Measurements from ENCODE around the gene CTRB1.

CTRB1 gene

DNA sequence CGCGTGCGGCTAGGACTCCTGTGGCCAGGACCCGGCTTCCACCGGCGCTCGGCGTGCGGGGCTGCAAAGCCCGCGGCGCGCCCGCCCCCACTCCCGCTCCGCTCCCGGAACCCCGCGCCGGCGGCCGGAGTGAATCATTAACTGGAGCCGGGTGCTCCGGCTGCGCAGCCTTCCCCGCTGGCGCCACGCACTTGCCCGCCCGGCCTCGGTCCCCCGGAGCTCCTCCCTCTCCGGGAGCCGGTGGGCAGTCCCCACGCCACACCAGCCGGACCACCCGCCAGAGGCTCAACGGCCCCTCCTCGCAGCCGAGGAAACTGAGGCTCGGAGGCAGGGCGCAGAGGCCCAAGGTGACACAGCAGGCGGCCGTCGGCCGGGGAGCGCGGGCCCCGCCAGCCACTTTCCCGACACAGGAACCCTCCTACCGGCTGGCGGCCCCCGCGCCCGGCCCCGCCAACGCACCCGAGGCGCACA lies 32.1 kb downstream of the CTRB1 start:
- peak overlapping the region; percentile 59 to 79 (median 72) for H3K4me3 ChIP-seq
- peak overlapping the region; percentile 65 to 96 (median 88) for H3K27ac ChIP-seq

DNA sequence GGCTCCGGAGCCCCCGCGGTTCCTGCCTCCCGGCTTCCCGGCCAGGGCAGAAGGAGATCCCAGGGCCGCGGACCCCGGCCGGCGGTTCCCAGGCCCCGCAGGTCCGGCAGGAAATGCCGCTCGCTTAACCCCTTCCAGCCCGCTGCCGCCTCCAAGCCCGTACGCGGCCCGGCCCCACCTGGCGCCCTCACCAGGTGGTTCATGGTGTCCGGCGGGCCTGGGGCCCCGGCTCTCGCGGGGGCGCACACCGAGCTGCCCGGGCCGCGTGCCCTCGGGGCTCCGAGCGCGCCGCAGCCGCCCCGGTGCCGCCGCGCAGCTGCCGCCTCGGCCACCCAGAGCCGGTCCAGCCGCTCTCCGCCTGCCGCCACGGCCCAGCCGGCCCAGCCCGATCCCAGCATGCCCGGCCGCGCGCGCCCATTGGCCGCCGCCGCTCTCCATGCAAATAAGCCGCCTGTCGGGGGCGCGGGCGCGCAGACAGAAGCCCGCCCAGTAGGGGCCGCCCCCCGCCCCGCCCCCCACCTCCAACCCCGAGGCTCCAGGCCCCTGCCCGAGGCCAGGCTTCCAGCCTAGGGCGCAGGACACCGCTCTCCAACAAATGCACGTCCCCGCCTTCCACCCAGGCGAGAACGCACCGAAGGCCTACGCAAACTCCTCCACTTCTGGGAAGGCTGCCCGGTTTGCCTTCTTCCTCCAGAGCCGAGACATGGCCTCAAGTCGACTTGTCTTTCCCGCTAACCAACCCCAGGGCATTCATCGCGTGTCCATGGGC lies 32.7 kb downstream of the CTRB1 start, which contains the start of gene BCAR1:
BCAR1 (minus strand) TSS at position 345 of the 769 bp plus-strand sequence; CDS start at position 203, 142 bp downstream.
- Histone ChIP-seq H3K27ac (peak within 1 kb of the TSS; percentile 65 to 96 (median 88)), H3K4me3 (peak within 1 kb of the TSS; percentile 59 to 79 (median 72))

DNA sequence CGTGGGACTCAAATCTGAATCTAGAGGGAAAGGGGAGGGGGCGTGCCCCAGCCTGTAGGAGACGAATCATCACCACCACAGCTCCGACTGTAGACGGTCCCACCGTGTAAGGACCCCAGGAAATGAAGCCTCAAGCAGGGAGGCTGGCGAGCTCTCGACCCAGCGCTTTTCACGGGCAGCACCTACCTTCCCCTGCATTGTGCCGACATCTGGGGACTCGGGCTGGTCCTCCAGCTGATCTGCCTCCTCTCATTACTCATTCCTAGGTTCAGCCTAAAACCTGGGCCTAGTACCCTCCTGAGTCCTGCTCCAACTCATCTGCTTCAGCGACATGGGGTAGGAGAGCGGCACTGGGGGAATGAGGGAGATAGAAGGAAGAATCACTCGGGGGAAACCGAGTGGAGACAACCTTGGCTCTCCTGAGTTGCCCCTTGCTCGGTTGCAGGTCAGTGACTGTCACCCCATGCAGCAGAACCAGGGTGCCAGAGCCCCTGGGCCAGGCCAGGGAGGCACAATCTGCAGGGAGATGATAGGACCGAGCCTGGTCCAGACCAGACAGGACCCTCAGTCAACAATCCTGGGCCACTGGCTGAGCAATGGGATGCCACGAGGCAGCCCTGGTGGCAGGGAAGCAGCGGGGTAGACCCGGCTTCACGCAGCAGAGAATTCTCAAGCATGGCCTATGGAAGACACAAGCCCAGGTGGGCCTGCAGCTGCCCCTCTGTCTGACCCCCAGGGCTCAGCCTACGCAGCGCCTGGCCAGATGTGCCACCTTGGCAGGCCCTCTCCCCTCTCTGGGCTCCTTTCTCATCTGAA lies 33.5 kb downstream of the CTRB1 start:
- Histone ChIP-seq H3K4me3 (peak overlapping the region in 5 of 7 experiments; percentile 3 to 76 (median 61)), H3K27ac (peak overlapping the region in 18 of 21 experiments; percentile 18 to 95 (median 64))

DNA sequence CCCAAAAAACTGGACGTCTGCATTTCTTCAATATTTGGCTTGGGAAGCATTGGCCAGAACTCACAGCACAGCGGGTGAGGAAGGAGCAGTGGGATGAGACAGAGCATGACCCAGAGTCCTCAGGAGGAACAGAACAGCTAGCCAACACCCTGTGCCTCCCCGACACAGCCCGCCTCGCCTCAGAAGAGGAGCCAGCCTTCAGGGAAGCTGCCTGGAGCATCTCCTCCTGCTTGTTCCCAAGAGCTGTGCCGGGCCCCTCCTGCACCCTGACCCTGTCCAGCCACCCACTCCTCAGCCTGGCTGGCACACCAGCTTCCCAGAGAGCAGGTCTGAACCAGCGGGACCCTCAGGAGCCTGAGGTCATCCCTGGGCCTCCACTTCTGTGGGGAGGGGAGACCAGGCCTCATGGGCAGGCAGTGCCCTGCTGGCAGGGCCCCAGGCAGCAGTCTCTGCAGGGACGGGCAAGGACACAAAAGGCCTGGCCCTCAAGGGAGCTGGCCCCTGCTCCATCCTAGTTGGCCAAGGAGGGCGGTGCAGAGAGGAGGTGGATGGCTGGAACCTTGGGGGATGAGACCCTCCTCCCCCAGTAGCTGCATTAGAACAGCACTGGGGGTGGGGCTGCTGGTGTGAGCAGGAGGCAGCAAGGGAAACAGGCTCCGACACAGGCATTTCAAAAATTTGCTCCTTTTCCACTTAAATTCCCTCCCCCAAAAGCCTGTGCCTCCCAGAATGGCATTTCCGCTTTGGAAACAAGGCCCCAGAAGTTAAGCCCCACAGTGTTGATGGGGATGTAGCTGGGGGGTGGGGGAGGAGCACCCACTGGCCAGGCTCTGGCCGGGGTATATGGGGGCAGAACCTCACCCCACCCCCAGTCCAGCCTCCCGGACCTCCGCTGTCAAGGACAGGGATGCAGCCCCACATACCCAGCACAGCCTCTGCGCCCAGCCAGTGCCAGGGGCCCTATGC lies 34.4 kb downstream of the CTRB1 start:
- Histone ChIP-seq H3K4me3 (no peak overlapping the region), H3K27ac (peak overlapping the region in 17 of 21 experiments; percentile 18 to 95 (median 52))

DNA sequence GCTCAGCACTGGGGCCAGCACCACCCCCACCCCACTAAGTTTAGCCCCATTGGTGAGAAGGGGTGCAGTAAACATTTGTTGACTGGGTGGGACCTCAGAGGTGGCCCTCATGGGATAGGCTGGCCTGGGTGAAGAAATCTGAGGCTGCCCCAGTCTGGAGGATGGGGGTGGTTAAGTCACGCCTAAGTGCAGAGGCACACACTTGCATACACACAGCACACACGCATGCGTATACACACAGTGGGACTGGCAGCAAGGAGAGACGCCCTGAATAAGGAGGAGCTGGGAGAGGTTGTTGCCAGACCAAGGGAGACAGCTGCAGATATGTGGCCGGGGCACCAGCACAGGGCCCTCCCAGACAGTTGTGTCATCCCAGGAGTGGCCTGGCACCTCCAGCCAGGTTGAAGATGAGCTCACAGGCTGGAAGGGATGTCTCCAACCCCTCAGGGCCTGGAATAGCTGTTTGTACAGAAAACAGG lies 35.6 kb downstream of the CTRB1 start:
- Histone ChIP-seq H3K4me3 (no peak overlapping the region), H3K27ac (peak overlapping the region in 11 of 21 experiments; percentile 8 to 77 (median 30))

DNA sequence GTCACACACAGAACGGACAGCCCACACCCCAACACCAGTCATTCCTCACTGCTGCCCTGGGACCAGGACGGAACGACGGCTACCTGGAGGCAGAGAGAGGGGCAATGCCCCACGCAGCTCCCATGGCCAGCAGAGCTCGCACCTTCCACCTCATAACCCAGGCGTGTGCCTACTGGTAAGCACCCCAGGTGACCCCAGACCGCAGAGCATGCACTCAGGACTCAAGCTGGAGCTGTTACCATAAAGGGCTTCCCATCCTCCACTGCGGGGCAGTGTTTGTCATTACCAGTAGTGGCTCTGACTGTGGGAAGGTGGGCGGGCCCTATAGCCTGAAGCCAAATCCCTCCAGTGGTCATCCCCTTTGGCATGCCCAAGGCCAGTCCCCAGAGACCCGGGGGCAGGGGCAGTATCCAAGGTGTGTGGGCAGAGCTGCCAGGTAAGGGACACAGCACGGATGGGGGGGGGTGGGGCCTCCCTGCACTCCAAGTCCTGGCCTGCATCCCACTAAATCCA lies 37.3 kb downstream of the CTRB1 start:
- no peak overlapping the region for H3K4me3 ChIP-seq
- H3K27ac ChIP-seq: peak overlapping the region in 16 of 21 experiments; percentile 6 to 86 (median 63)

DNA sequence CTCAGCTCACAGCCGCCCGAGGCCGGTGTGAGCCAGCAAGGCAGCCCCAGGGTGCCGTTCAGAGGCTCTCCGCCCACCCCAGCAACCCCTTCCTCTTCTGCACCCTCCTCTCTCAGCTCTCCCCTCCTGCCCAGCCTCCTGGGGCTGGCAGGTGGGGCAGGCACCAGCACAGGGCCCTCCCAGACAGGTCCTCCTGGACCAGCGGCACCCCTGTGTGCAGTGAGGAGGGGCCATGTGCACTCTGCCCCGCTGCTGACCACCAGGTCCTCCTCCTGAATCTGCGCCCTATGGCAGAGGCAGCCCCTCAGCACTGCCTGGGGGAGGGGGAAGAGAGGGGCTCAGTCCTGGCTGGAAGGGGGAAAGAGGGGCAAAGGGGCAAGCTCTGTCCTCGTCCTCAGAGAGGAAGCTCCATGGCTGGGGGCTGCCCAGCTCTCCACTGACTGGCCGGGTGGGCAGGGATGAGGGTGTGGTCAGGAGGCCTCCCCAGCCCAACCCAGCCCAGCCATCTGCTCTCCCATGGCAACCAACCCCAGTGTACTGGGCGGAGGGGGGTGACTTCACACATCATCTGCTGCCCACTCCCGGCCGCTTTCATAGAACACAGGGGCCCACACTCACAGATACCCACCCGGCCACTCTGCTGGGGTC lies 38.0 kb downstream of the CTRB1 start:
- H3K4me3 ChIP-seq: no peak overlapping the region
- H3K27ac ChIP-seq: peak overlapping the region in 16 of 21 experiments; percentile 7 to 86 (median 66)

DNA sequence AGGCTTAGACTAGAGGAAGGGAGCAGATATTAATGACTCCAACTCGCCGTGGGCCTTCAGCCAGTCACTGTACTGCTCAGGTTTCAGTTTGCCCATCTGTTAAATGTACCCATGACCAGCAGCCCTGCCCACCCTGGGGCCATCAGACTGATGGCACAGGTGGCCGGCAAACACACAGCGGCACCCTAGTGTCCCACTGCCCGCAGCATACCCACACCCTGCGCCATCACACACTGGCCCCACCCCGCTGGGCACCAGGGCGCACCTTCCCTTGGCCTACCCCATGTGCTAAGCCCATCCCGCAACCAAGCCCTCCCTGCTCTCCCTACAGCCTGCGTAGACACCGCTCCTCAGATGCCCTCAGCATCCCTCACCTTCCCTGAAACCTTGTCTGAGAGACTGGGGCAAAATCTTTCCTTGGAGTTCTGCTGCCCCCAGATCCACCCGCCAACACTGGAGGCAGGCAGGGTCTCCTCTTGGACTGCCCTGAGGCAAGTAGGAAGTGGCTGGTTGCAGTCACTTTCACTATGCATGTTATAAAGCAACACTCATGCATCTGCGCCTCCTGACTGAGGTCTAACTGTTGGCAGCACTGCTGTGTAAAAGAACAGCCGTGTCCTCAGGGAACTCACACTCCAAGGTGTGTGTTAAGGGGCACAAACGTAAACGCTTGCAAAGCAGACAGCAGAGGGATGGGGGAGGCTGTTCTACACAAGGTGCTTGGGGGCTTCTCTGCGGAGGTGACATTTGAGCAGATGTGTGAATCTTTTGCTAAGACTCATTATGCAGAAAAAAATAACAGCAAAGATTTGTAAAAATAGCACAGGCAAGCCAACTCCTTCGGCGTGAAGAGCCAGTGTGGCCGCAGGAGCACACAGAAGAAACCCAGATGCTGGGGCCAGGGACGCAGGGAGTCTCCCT lies 39.4 kb downstream of the CTRB1 start:
- H3K27ac ChIP-seq: peak overlapping the region in 2 of 21 experiments; percentile 60 to 77
- no peak overlapping the region for H3K4me3 ChIP-seq

DNA sequence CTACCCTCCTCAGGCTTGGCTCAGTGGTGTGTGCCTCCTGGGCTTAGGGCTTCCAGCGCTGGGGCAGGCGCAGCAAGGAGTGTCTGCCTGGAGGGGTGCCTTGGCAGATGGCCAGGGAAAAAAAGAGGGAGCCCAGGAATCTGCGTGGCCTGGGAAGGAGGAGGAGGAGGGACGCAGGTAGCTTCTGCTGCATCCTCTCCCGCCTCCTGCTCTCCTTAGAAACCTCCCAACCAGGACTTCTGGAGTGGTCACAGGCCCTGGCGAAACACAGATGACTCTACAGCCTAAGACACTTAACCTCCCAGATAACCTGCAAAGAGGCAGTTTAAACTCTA lies 40.0 kb downstream of the CTRB1 start:
- Histone ChIP-seq H3K4me3 (no peak overlapping the region), H3K27ac (peak overlapping the region in 1 of 21 experiments; percentile 25)

DNA sequence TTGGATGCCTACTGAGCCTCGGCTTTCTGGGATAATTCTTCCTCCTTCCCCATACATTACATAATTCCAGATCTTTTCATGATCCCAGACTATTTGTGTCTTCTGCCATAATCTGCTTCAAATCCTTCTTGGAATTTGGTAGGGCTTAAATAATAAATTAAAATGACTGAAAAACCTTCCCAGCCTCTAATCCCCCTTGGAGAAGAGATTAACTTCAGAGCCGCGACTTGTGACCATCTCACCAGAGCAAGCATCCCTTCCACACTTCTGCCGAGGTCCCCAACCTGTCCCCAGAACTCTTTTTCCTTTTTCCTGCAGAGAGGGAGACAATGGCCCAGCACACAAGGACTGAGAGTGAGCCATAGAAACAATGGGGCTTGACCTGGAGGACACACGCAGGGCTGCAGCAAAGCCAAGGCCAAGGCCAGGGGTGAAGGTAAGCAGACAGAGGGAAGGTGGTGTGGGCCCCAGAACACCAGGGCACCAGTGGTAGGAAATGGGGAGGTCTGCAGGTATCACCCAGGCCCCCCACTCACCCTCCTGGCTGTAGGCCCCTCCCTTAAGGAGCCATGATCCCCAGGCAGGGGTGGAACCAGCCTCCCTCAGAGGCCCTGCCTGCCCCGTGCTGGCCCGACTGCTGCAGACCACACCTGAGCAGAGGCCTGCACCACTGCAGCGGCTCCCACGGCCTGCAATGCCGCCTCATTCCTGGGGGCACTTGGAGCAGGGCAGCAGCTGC lies 42.2 kb downstream of the CTRB1 start:
- no peak overlapping the region for H3K4me3 ChIP-seq
- peak overlapping the region in 1 of 21 experiments; percentile 5 for H3K27ac ChIP-seq

DNA sequence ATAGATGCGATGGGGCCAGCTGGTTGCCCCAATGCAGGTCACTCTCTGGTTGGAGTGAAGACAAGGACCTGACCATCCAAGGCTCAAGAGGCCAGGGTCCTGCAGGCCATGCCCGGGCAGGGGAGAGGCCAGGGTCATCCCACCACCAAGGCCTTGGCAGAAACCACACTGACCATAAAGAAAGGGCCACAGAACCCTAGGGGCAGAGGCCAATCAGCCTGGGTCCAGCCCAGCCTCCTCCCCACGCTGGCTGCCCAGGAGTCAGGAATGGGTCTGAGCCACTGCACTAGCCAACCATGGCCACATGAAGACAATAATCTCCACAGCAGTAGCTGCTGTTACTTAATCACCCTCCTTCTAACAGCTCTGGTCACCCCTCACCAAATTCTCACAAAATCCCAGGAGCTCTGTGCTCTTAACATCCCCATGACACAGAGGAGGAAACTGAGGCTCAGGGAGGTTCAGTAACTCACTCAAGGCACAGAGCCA lies 42.8 kb downstream of the CTRB1 start:
- Histone ChIP-seq H3K27ac (peak overlapping the region in 1 of 21 experiments; percentile 5), H3K4me3 (no peak overlapping the region)

DNA sequence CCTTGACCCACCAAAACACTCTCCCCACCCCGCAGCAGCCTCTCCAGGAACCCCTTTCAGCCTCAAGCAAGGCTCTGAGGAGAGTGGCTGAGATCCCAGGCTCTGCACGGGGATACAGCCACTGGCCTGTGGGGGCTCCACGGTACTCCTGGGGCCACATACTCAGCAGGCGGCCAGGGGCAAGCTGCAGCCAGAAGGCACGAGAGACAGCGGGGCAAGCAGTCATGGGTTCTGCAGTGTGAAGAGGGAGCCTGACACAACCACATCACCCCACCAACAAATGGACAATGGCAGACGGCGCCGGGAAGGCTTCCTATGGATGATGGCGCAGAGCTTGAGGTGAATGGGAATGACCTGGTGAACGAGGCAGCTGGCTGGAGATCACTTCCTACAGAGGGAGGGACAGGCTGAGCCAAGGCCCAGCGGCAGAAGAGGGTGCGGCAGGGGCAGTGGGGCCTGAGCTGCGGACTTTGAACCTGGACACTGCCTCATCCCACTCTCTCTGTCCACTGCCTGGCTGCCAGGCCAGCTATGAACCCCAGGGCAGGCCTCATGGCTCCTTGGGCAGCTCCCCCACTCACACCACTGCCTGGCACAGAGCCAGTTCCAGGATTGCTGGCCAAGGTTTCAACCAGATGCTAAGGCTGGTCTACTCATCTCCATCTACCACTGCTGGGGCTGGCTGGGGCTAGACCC lies 43.5 kb downstream of the CTRB1 start:
- peak overlapping the region in 4 of 21 experiments; percentile 91 to 98 (median 95) for H3K27ac ChIP-seq
- no peak overlapping the region for H3K4me3 ChIP-seq

DNA sequence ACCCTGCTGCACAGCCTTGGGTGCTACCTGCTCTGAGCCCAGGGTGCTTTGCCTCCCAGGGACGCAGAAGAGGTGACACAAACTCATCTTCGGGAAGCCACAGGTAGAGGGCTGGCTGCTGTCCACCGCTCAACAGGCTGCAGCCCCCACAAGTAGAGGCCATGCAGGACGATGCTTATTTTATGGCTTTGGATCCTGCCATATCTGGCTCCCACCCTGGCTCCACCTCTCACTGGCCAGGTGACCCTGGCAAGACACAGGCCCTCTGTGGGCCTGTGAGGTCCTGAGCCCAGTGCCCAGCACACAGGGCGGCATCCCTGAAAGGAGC lies 44.0 kb downstream of the CTRB1 start:
- Histone ChIP-seq H3K27ac (peak overlapping the region in 6 of 21 experiments; percentile 42 to 98 (median 94)), H3K4me3 (no peak overlapping the region)

DNA sequence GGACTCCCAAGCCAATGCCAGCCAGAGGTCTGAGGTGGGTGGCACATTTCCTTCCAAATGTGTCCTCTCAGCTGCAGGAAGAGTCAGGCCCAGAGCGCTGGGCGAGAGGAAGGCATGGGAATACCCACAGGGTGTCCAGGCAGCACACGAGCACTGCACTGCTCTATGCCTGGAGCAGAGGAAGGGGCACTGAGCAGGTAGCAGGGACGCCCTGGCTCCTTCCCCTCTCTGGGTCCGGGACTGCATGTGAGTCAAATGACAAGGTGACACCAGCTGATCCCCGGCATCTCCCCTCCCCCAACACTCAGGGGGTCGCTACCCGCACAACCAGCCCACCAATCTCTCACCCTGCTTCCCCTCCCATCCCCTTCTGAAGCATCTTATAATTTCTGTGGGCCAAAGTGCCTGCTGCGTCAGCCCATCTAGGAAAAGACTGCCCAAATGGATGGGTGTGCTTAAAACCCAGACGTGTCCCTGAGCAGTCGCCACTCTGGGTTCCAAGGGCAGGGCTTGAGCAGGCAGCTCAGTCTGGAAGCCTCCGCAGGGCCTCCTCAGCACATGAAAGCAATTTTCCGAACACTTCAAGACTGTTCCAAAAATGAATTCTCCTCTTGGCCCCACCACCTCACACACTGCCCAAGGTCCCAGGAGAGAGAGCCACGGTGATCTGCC lies 44.6 kb downstream of the CTRB1 start:
- H3K4me3 ChIP-seq: peak overlapping the region in 4 of 7 experiments; percentile 47 to 62 (median 54)
- peak overlapping the region in 15 of 21 experiments; percentile 16 to 98 (median 87) for H3K27ac ChIP-seq

DNA sequence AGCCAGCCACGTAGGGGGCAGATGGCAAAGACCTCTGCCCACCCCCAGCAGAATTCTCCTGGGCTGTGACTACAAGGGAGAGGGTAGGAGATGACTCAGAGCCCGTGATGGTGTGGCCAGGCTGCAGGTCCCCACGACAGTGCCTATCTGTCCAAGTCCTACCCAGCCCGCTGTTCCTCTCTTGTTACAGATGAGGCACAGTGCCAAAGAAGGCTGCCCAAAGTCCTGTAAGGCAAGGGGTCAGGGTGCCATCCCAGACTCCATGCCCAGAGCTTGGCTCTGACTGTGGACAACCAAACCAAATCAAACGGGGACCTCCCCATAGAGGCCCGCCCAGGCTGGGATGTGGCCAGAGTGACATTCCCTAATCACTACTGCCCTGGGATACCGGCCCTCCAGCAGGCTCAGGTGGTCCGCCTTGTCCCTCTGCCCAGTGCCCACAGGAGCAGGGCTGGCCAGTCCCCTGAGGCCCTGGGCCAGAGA lies 45.2 kb downstream of the CTRB1 start:
- peak overlapping the region in 17 of 21 experiments; percentile 15 to 98 (median 87) for H3K27ac ChIP-seq
- peak overlapping the region in 5 of 7 experiments; percentile 47 to 78 (median 55) for H3K4me3 ChIP-seq

Data from skin epidermis (tissue), 12 donors.